Measurements from ENCODE around the gene MYT1.

DNA sequence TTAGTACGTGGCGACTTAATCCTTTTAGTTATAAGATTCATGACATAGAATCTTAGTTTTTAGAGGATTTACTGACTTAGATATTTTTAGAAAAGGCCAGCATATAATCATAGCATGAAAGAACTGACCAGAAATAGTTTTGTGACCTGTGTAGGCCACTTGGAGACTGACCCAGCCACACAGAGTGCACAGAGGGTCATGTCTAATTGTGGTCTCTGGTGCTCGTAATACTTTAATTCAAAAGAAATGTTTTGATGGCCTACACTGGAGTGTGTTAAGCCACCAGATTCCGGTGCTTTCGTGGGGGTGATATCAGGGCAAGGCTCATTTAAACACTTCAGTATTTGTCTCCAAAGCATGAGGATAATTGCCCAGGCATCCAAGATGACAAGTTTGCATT lies 102.7 kb downstream of the MYT1 start:
- TF ChIP-seq, protein P1, sequence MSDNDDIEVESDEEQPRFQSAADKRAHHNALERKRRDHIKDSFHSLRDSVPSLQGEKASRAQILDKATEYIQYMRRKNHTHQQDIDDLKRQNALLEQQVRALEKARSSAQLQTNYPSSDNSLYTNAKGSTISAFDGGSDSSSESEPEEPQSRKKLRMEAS (IDR thresholded peaks at IDR 0.05) = no peak
- TF ChIP-seq, protein P2, sequence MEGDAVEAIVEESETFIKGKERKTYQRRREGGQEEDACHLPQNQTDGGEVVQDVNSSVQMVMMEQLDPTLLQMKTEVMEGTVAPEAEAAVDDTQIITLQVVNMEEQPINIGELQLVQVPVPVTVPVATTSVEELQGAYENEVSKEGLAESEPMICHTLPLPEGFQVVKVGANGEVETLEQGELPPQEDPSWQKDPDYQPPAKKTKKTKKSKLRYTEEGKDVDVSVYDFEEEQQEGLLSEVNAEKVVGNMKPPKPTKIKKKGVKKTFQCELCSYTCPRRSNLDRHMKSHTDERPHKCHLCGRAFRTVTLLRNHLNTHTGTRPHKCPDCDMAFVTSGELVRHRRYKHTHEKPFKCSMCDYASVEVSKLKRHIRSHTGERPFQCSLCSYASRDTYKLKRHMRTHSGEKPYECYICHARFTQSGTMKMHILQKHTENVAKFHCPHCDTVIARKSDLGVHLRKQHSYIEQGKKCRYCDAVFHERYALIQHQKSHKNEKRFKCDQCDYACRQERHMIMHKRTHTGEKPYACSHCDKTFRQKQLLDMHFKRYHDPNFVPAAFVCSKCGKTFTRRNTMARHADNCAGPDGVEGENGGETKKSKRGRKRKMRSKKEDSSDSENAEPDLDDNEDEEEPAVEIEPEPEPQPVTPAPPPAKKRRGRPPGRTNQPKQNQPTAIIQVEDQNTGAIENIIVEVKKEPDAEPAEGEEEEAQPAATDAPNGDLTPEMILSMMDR (IDR thresholded peaks at IDR 0.05 in 2 of 3, conservative IDR thresholded peaks at IDR 0.05 in 1 of 3; ENCODE audit: borderline replicate concordance in 1 of 3, insufficient read depth in 1 of 3, low read depth in 2 of 3, low read length in 2 of 3) = no peak
- no peak for TF ChIP-seq POLR2A (IDR thresholded peaks at IDR 0.05; ENCODE audit: borderline replicate concordance, extremely low read depth, insufficient read depth, insufficient read length)
- no peak for TF ChIP-seq EZH2 (IDR thresholded peaks at IDR 0.05)
- TF ChIP-seq, protein P3, sequence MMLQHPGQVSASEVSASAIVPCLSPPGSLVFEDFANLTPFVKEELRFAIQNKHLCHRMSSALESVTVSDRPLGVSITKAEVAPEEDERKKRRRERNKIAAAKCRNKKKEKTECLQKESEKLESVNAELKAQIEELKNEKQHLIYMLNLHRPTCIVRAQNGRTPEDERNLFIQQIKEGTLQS (IDR thresholded peaks at IDR 0.05) = no peak
- no peak for TF ChIP-seq POLR2AphosphoS5 (IDR thresholded peaks at IDR 0.05; ENCODE audit: low read depth, low read length)

Measured in HCT116 (cell line).